Ramos (cell line): Measurements from ENCODE around the gene C17orf75.
"Not testable (repeated sequence)": the region's sequence is repeated elsewhere in the genome, so short reads cannot be mapped to it uniquely, and the experiment has no call there.

Experiments
- in situ Hi-C: fragments of 300-500 bp; cut with MboI; formaldehyde crosslinking; loops from one replicate; pipeline ENCODE4 v1.14.3; 2022; ENCODE audit warnings: low sequenced_read_pairs; ENCODE audit not compliant: unreplicated experiment

The C17orf75 gene

GRCh38 chr17:32348483-32348800 is 6.5 kb upstream of the C17orf75 start:
- in situ Hi-C loops: no loop called here

- in situ Hi-C loops: no loop called here
Measured at GRCh38 chr17:32345951-32346600, 4.1 kb upstream of the C17orf75 start.

GRCh38 chr17:32342603-32343325 is 791 bp upstream of the C17orf75 start:
- in situ Hi-C loops: no loop called here

DNA sequence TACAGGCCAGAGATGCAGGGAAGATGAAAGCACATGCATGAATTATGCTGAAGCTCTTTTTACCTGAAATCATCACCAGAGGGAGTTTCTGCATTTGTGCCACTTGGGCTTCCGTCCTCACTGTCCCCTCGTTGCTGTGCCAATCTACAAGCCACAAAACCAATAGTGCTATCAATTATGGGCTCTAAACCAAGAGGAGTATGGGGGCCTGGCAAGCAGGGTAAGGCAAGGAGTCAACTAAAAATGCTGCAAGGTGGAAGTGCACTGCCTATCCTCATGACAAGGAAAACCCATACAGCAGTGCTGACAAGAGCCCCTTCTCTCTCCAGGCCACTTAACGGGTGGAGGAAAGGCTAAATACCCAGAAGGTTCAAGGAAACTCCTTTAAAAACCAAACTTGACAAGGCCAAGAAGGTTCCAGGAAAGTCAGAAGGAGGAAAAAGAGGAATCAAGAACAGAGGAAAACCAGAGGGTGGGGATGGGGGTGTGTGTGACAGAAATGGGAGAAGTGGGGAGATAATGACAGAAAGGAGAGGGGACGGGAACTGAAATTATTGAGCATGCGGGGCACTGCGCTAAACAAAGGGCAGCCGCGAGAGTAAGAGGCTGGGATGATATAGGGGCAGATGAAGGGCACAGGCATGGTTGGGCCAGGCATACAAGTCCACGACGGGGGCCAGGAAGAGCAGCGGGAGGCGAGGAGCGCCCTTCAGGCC is 674 bp downstream of the C17orf75 start:
- in situ Hi-C loops: no loop called here

DNA sequence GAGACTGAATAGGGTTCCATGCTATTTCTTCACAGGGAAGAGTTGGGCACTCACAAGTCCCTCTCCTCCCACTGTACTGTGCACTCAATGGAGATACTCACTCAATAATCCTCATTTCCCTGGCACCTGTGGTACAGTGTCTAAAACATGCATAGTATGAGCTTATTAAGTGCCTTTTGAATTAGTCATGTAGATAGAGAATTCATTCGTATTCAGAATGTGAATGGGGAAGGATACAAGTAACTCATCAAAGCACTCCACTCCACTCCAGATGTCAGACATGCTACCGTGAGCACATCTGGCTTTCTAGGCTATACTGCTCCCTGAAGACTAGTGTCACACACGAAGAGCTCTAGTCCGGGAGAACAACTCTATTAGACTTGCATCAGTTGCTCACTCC is 6.3 kb downstream of the C17orf75 start:
- in situ Hi-C loops: no loop called here

GRCh38 chr17:32335046-32335445 is 6.9 kb downstream of the C17orf75 start:
- in situ Hi-C loops: no loop called here

GRCh38 chr17:32333187-32333586 is 8.8 kb downstream of the C17orf75 start:
- in situ Hi-C loops: no loop called here

DNA sequence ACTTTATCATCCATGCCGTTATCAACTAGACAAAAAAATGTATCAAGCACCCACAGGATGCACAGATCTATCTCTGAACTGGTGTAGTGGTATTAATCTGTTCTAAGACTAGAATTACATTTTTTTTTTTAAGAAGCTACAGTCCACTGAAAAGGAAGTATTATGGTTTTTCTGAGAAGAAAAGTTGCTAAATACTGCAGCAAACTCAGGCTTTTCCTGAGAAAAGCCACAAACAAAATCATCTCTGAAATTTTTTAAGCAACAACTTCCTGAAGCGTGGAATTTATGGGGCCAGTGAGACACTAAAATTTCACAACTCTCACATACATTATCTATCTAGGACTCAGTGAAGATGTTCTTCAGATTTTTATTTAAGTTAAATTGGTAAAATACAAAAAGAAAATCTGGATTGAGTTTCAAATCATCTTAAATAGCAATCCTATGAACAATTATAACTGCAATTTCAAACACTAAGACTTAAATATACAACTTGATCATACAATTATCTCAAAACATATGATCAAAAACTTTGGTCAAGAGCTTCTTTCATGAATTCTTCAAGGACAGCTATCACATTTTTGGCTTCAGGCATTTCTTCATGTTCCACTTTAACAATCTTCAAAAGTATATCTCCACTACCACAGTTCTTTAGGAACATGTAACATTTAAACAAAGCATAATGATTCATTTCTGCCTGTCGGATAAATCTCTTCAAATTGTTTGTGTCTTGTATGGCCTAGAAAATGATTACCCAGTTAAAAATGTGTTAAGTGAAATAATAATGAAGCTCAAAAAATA is 10.5 kb downstream of the C17orf75 start:
- in situ Hi-C loops: no loop called here

- in situ Hi-C loops: no loop called here
Measured at GRCh38 chr17:32330147-32330546, 11.8 kb downstream of the C17orf75 start.

DNA sequence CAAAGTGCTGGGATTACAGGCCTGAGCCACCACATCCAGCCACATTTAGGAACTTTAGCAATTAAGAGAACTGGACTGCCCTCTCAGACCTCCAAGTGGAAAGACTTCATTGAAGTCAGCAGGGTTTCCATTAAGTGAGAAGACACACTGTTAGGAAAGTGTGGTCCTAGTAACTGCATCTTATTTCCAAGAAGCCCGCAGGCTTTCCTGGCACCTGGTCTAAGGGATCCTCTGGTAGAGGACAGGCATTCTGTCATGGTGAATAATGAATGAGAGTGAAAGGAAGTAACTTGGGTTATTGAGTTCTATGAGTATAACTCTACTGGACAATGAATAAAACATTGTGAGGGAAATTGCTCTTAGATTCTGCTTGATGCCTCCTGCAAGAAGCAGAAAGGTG is 14.1 kb downstream of the C17orf75 start:
- in situ Hi-C loops: no loop called here

DNA sequence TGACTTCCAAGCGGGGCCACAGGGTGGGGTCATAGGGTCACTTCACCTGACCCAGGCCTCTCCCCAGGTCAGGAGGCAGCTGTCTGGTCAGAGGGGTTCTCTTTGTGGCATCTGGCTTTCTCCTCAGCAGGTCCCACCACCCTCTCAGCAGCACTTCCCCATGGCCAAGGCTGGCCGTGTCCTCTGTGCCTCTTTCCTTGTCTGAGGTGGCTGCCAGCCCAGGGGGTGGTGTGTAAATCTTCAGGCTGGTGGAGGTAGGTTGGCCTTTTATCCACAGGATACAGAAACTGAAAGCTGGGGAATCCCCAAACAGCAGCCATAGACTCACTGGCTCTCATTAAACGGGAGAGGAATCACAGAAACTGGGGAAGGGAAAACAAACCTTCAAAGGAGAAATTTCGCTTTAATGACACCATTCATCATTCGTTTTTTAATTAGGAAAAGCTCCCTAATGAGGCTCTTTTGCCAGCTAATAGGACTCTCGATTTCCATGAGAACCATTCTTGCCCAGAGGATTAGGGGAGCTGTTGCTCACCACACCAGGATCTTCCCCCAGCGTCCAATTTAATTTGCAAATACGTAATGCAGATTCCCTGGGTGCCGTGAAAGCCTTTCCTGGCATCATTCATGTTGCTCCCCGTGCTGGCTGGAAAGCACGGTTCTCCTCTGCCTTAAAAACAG is 18.0 kb downstream of the C17orf75 start:
- in situ Hi-C loops: no loop called here

- in situ Hi-C loops: no loop called here
Measured at GRCh38 chr17:32323046-32323445, 18.9 kb downstream of the C17orf75 start.

DNA sequence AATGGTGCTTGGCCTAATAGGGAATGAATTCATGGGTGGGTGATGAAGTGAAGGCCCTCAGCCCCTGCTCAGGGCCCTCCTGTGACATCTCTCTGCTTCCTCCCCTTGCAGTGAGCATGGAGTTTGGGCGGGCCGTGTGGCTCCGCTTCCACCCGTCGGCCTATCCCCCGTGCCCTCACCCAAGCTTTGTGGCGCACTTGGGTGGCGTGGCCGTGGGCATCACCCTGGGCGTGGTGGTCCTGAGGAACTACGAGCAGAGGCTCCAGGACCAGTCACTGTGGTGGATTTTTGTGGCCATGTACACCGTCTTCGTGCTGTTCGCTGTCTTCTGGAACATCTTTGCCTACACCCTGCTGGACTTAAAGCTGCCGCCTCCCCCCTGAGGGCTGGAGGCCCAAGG is 21.1 kb downstream of the C17orf75 start:
- in situ Hi-C loops: no loop called here

- in situ Hi-C loops: not testable (repeated sequence)
Measured at GRCh38 chr17:32320080-32320479, 21.9 kb downstream of the C17orf75 start.

DNA sequence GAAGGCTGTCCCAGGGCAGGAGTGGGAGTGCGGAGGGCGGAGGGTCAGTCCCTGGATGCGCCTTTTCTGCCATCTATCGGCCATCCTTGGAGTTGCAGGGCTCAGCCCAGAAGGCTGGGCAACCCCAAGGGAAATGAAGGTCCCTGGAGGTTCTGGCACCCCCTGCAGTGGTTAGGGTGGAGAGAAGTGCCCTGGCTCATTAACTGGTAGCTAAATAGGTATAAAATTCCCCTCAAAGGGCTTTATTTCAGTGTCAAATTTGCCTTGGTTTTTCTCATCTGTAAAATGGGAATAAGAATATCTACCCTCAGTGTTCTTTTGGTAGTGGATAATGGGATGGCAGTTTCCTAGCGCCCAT is 22.4 kb downstream of the C17orf75 start:
- in situ Hi-C loops: loop anchor here (5.0 kb wide), 1 partner anchor 62 kb away; no protein-coding TSS in a partner anchor

DNA sequence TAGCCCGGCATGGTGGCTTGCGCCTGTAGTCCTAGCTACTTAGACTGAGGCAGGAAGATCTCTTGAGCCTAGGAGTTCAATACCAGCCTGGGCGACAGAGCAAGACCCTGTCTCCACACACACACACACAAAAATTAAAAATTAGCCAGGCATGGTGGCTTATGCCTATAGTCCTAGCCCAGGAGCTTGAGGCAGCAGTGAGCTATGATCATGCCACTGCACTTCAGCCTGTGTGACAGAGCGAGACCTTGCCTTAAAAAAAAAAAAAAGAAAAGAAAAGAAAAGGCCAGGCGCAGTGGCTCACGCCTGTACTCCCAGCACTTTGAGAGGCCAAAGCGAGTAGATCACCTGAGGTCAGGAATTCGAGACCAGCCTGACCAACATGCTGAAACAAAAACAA is 23.9 kb downstream of the C17orf75 start:
- in situ Hi-C loops: loop anchor here (5.0 kb wide), 1 partner anchor 61 kb away; no protein-coding TSS in a partner anchor

DNA sequence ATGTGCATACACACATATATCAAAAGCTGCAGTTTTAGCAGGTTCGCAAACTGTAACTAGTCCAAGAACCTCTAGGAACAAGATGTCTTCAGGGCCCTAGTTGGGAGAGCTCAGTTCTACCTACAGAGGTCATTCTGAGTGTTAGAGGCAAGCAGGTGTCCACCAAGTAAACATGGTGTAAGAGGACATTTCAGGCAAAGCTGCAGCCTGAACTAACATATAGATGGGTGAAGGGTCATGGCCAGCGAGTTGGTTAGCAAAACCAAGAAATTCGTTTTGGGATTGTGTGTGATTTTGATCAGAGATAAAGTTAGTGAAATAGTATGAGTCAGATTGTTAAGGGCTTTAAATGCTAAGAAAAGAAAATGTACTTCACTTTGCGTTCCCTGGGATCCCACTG is 24.6 kb downstream of the C17orf75 start:
- in situ Hi-C loops: loop anchor here (5.0 kb wide), 1 partner anchor 60 kb away; no protein-coding TSS in a partner anchor

DNA sequence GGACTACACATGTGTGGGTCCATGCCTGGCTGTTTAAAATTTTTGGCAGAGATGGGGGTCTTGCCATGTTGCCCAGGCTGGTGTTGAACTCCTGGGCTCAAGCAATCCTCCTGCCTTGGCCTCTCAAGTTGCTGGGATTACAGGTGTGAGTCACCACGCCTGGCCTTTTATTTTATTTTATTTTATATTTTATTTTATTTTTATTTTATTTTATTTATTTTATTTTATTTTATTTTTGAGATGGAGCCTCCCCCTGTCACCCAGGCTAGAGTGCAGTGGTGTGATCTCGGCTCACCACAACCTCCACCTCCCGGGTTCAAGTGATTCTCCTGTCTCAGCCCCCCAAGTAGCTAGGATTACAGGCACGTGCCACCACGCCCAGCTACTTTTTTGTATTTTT is 25.3 kb downstream of the C17orf75 start:
- in situ Hi-C loops: loop anchor here (5.0 kb wide), 1 partner anchor 59 kb away; no protein-coding TSS in a partner anchor

- in situ Hi-C loops: loop anchor here (5.0 kb wide), 1 partner anchor 58 kb away; no protein-coding TSS in a partner anchor
Measured at GRCh38 chr17:32315171-32315570, 26.8 kb downstream of the C17orf75 start.

DNA sequence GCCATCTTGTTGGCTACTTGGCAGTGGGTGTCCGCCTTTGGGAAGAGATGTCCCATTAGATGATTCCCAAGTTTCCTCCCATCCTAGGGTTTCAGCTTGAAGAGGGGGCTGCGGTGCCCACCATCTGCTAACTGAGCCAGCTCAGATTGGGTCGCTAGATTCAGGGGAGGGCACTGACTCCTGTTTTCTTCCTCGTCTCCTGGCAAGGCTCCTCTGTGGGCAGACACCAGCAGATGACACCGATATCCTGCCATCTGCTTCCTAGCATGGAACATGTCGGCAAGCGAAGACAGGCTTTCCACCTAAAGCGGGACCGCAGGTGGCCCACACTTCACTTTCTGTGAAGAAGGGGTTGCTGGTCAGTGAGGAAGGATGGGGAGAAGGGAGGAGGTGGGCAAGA is 27.3 kb downstream of the C17orf75 start:
- in situ Hi-C loops: loop anchor here (5.0 kb wide), 1 partner anchor 57 kb away; no protein-coding TSS in a partner anchor
